Neural progenitor cell (in vitro differentiated cells): ENCODE results near the gene SPART. TPM values are rescaled to one million over a fixed set of nuclear protein-coding genes. Genes with fewer than 3 reads are reported as not detected.

ENCODE experiments used
- DNase-seq: peaks from one replicate; pipeline ENCODE4 v3.0.0-alpha.2; 2016; ENCODE audit warnings: low spot score
- H2AFZ ChIP-seq: fragments of 200-600 bp; sonication (generic); replicated peaks from 2 replicates; pipeline ENCODE4 v1.6.1; 2016; ENCODE audit warnings: antibody characterized with exemption
- H3F3A ChIP-seq: fragments of 200-600 bp; sonication (generic); 2 replicates; pipeline ENCODE4 v1.6.1; 2016; ENCODE audit warnings: antibody characterized with exemption, low read depth
- H3K27ac ChIP-seq: fragments of 200-600 bp; sonication (generic); 2 replicates; pipeline ENCODE4 v1.5.1; 2016; ENCODE audit warnings: mild to moderate bottlenecking
- H3K27me3 ChIP-seq: fragments of 200-600 bp; sonication (generic); 2 replicates; pipeline ENCODE4 v1.6.1; 2016; ENCODE audit warnings: mild to moderate bottlenecking, moderate library complexity
- H3K36me3 ChIP-seq: fragments of 200-600 bp; sonication (generic); 2 replicates; pipeline ENCODE4 v1.5.1; 2016
- H3K4me1 ChIP-seq: fragments of 200-600 bp; sonication (generic); 2 replicates; pipeline ENCODE4 v1.6.1; 2016; ENCODE audit warnings: mixed run types
- H3K4me2 ChIP-seq: fragments of 200-600 bp; sonication (generic); 2 replicates; pipeline ENCODE4 v1.6.1; 2016
- H3K4me3 ChIP-seq: fragments of 200-600 bp; sonication (generic); 2 replicates; pipeline ENCODE4 v1.5.1; 2016
- H3K79me2 ChIP-seq: fragments of 200-600 bp; sonication (generic); 2 replicates; pipeline ENCODE4 v1.6.1; 2016; ENCODE audit warnings: low read depth
- H3K9ac ChIP-seq: fragments of 200-600 bp; sonication (generic); 2 replicates; pipeline ENCODE4 v1.6.1; 2016
- H3K9me3 ChIP-seq: fragments of 200-600 bp; sonication (generic); 2 replicates; pipeline ENCODE4 v1.5.1; 2016; ENCODE audit warnings: low read depth
- H4K20me1 ChIP-seq: fragments of 200-600 bp; sonication (generic); 2 replicates; pipeline ENCODE4 v1.6.1; 2016; ENCODE audit warnings: low read depth
- H3K27ac Mint-ChIP-seq: 3 replicates; pipeline ENCODE4 v1.8.0; 2021; ENCODE audit warnings: mixed read lengths
- H3K27me3 Mint-ChIP-seq: 2 replicates; pipeline ENCODE4 v1.8.0; 2022; ENCODE audit warnings: low read depth, mild to moderate bottlenecking, inconsistent platforms, moderate library complexity, mixed read lengths; ENCODE audit not compliant: insufficient read depth
- H3K36me3 Mint-ChIP-seq: 3 replicates; pipeline ENCODE4 v1.8.0; 2021; ENCODE audit warnings: mixed read lengths
- H3K4me1 Mint-ChIP-seq: 3 replicates; pipeline ENCODE4 v1.8.0; 2021; ENCODE audit warnings: mixed read lengths
- H3K4me3 Mint-ChIP-seq: 3 replicates; pipeline ENCODE4 v1.8.0; 2021; ENCODE audit warnings: mild to moderate bottlenecking, moderate library complexity, mixed read lengths
- H3K9me3 Mint-ChIP-seq: 3 replicates; pipeline ENCODE4 v1.8.0; 2020; ENCODE audit warnings: mixed read lengths
- CTCF ChIP-seq: fragments of 200-600 bp; sonication (generic); IDR thresholded peaks from 2 replicates; pipeline ENCODE4 v1.5.1; 2017; ENCODE audit warnings: antibody characterized with exemption, mild to moderate bottlenecking
- EZH2 ChIP-seq: fragments of 200-600 bp; sonication (generic); IDR thresholded peaks from 2 replicates; pipeline ENCODE4 v1.6.1; 2017; ENCODE audit warnings: antibody characterized with exemption, mild to moderate bottlenecking, moderate library complexity
- EZH2phosphoT487 ChIP-seq: fragments of 200-600 bp; sonication (generic); IDR thresholded peaks from 2 replicates; pipeline ENCODE4 v1.6.1; 2017; ENCODE audit warnings: antibody characterized with exemption
- total RNA-seq: library from RNA; depleted of rRNA; stranded (reverse); fragments of >200 nt; gene quantifications from 2 replicates; pipeline ENCODE4 v1.2.3, GENCODE V29; 2015; ENCODE audit warnings: low replicate concordance

SPART gene
- total RNA-seq, 1 donor from 2014 or later: 70.9 TPM

GRCh38 chr13:36347531-36348210 lies 1.5 kb upstream of the SPART start:
- no peak overlapping the region for H3K9ac ChIP-seq
- Mint-ChIP-seq H3K27me3 (no peaks in the 10 kb centered on the region), H3K4me3 (no peak overlapping the region), H3K9me3 (peaks cover 2% of the 10 kb centered on the region), H3K4me1 (peaks cover 17% of the 10 kb centered on the region), H3K36me3 (peaks cover 5% of the 10 kb centered on the region), H3K27ac (no peak overlapping the region)
- no peaks in the 10 kb centered on the region for H3K36me3 ChIP-seq
- H3K4me2 ChIP-seq: no peak overlapping the region
- H3F3A ChIP-seq: peaks cover 5% of the 10 kb centered on the region
- DNase-seq: no peak
- H3K27me3 ChIP-seq: peaks cover 18% of the 10 kb centered on the region
- H4K20me1 ChIP-seq: peaks cover 4% of the 10 kb centered on the region
- no peaks in the 10 kb centered on the region for H3K9me3 ChIP-seq
- peaks cover 3% of the 10 kb centered on the region for H3K4me1 ChIP-seq
- peaks cover 28% of the 10 kb centered on the region for H3K79me2 ChIP-seq
- H3K27ac ChIP-seq: no peak overlapping the region
- TF ChIP-seq EZH2 (no peak), EZH2phosphoT487 (no peak), CTCF (no peak)
- H3K4me3 ChIP-seq: no peak overlapping the region
- H2AFZ ChIP-seq: no peak overlapping the region

- peak overlapping the region; percentile 77 for H3K4me3 ChIP-seq
- H3K79me2 ChIP-seq: peaks cover 47% of the 10 kb centered on the region
- Mint-ChIP-seq H3K9me3 (peaks cover 4% of the 10 kb centered on the region), H3K4me1 (peaks cover 17% of the 10 kb centered on the region), H3K36me3 (peaks cover 15% of the 10 kb centered on the region), H3K4me3 (peak overlapping the region; percentile 95), H3K27ac (peak overlapping the region; percentile 90), H3K27me3 (no peaks in the 10 kb centered on the region)
- no peak for TF ChIP-seq EZH2
- no peak for TF ChIP-seq EZH2phosphoT487
- TF ChIP-seq CTCF: no peak
- peaks cover 8% of the 10 kb centered on the region for H4K20me1 ChIP-seq
- no peaks in the 10 kb centered on the region for H3K36me3 ChIP-seq
- H3K4me1 ChIP-seq: peaks cover 3% of the 10 kb centered on the region
- peaks cover 18% of the 10 kb centered on the region for H3K27me3 ChIP-seq
- peak overlapping the region; percentile 73 for H3K4me2 ChIP-seq
- H3K27ac ChIP-seq: peak overlapping the region; percentile 19
- peak overlapping the region; percentile 24 for H3K9ac ChIP-seq
- H2AFZ ChIP-seq: peak overlapping the region; percentile 94
- no peaks in the 10 kb centered on the region for H3K9me3 ChIP-seq
- peak; percentile 81 for DNase-seq
- peaks cover 5% of the 10 kb centered on the region for H3F3A ChIP-seq
Observed at GRCh38 chr13:36345438-36346221, 564 bp downstream of the SPART start.

- H3K9me3 Mint-ChIP-seq: peaks cover 4% of the 10 kb centered on the region
- peaks cover 54% of the 10 kb centered on the region for H3K79me2 ChIP-seq
Observed at GRCh38 chr13:36344886-36345437, 1.2 kb downstream of the SPART start.

More at GRCh38 chr13:36344886-36345437, 1.2 kb downstream of the SPART start:
- peak overlapping the region; percentile 73 for H3K4me2 ChIP-seq
- peaks cover 5% of the 10 kb centered on the region for H3F3A ChIP-seq
- H3K4me1 Mint-ChIP-seq: peaks cover 17% of the 10 kb centered on the region
- H3K27ac ChIP-seq: no peak overlapping the region
- peak overlapping the region; percentile 90 for H3K27ac Mint-ChIP-seq
- H3K27me3 Mint-ChIP-seq: no peaks in the 10 kb centered on the region
- H3K27me3 ChIP-seq: peaks cover 18% of the 10 kb centered on the region
- H3K9ac ChIP-seq: no peak overlapping the region
- TF ChIP-seq EZH2phosphoT487: no peak
- no peak for TF ChIP-seq EZH2
- no peak for TF ChIP-seq CTCF
- H3K9me3 ChIP-seq: no peaks in the 10 kb centered on the region
- peaks cover 3% of the 10 kb centered on the region for H3K4me1 ChIP-seq
- H3K36me3 ChIP-seq: no peaks in the 10 kb centered on the region
- H2AFZ ChIP-seq: no peak overlapping the region
- H3K36me3 Mint-ChIP-seq: peaks cover 15% of the 10 kb centered on the region
- H4K20me1 ChIP-seq: peaks cover 8% of the 10 kb centered on the region
- peak overlapping the region; percentile 95 for H3K4me3 Mint-ChIP-seq
- DNase-seq: peak; percentile 34
- peak overlapping the region; percentile 77 for H3K4me3 ChIP-seq
